H9 (cell line): ENCODE measurements around the gene CASTOR1. TPM values are rescaled to one million over a fixed set of nuclear protein-coding genes. Genes with fewer than 3 reads are reported as not detected.

Experiments used
- DNase-seq: peaks from one replicate; pipeline ENCODE4 v3.0.0-alpha.2; 2017
- H2AFZ ChIP-seq: one replicate; pipeline ENCODE4 v1.6.1; 2013; ENCODE audit warnings: mild to moderate bottlenecking, low read length, control low read depth, moderate library complexity
- H2AK5ac ChIP-seq: 2 replicates; pipeline ENCODE4 v1.6.1; 2013; ENCODE audit warnings: low read length, control low read depth, mixed read lengths; ENCODE audit not compliant: insufficient read length
- H2BK120ac ChIP-seq: one replicate; pipeline ENCODE4 v1.6.1; 2013; ENCODE audit warnings: low read depth, mild to moderate bottlenecking, low read length, control low read depth, inconsistent platforms; ENCODE audit not compliant: poor library complexity, severe bottlenecking
- H2BK12ac ChIP-seq: 2 replicates; pipeline ENCODE4 v1.6.1; 2013; ENCODE audit warnings: low read length, control low read depth, mixed read lengths, low read depth; ENCODE audit not compliant: insufficient read length
- H2BK15ac ChIP-seq: 2 replicates; pipeline ENCODE4 v1.6.1; 2013; ENCODE audit warnings: low read depth, low read length, control low read depth
- H2BK20ac ChIP-seq: one replicate; pipeline ENCODE4 v1.6.1; 2013; ENCODE audit warnings: low read depth, mild to moderate bottlenecking, low read length, control low read depth, inconsistent platforms; ENCODE audit not compliant: poor library complexity, severe bottlenecking
- H2BK5ac ChIP-seq: 2 replicates; pipeline ENCODE4 v1.6.1; 2013; ENCODE audit warnings: low read length, control low read depth, mixed read lengths; ENCODE audit not compliant: insufficient read length
- H3K14ac ChIP-seq: 2 replicates; pipeline ENCODE4 v1.6.1; 2013; ENCODE audit warnings: low read length, control low read depth; ENCODE audit not compliant: insufficient read depth
- H3K18ac ChIP-seq: 2 replicates; pipeline ENCODE4 v1.6.1; 2013; ENCODE audit warnings: low read depth, mild to moderate bottlenecking, mixed read lengths, low read length, control low read depth; ENCODE audit not compliant: insufficient read length
- H3K23ac ChIP-seq: 2 replicates; pipeline ENCODE4 v1.6.1; 2013; ENCODE audit warnings: low read length, control low read depth, mixed read lengths, low read depth; ENCODE audit not compliant: insufficient read length
- H3K23me2 ChIP-seq: 2 replicates; pipeline ENCODE4 v1.6.1; 2013; ENCODE audit warnings: low read depth, mild to moderate bottlenecking, mixed read lengths, low read length, control low read depth; ENCODE audit not compliant: insufficient read length, poor library complexity, severe bottlenecking
- H3K27ac ChIP-seq: 2 replicates; pipeline ENCODE4 v1.5.1; 2013; ENCODE audit warnings: low read length, control low read depth, mixed read lengths, low read depth; ENCODE audit not compliant: insufficient read length
- H3K27me3 ChIP-seq: 2 replicates; pipeline ENCODE4 v1.6.1; 2013; ENCODE audit warnings: low read length, control low read depth, inconsistent platforms; ENCODE audit not compliant: insufficient read depth
- H3K4ac ChIP-seq: 2 replicates; pipeline ENCODE4 v1.6.1; 2013; ENCODE audit warnings: low read depth, mild to moderate bottlenecking, control low read depth, inconsistent platforms, low read length, moderate library complexity
- H3K4me1 ChIP-seq: 2 replicates; pipeline ENCODE4 v1.6.1; 2013; ENCODE audit warnings: low read length, control low read depth, inconsistent platforms; ENCODE audit not compliant: insufficient read depth
- H3K4me2 ChIP-seq: 2 replicates; pipeline ENCODE4 v1.6.1; 2013; ENCODE audit warnings: low read length, control low read depth, mixed read lengths; ENCODE audit not compliant: insufficient read length, insufficient read depth
- H3K56ac ChIP-seq: 2 replicates; pipeline ENCODE4 v1.6.1; 2013; ENCODE audit warnings: low read depth, mild to moderate bottlenecking, mixed read lengths, low read length, control low read depth; ENCODE audit not compliant: insufficient read length
- H3K79me1 ChIP-seq: 2 replicates; pipeline ENCODE4 v1.6.1; 2013; ENCODE audit warnings: low read depth, mild to moderate bottlenecking, moderate library complexity, low read length, control low read depth, inconsistent platforms; ENCODE audit not compliant: insufficient read depth, poor library complexity, severe bottlenecking
- H3K79me2 ChIP-seq: 2 replicates; pipeline ENCODE4 v1.6.1; 2013; ENCODE audit warnings: low read length, control low read depth, inconsistent platforms; ENCODE audit not compliant: insufficient read depth
- H3K9ac ChIP-seq: 2 replicates; pipeline ENCODE4 v1.6.1; 2013; ENCODE audit warnings: low read length, control low read depth, mixed read lengths; ENCODE audit not compliant: insufficient read length; ENCODE audit errors: extremely low read depth
- H3K9me3 ChIP-seq: one replicate; pipeline ENCODE4 v1.6.1; 2013; ENCODE audit warnings: low read depth, low read length, inconsistent platforms; ENCODE audit not compliant: control insufficient read depth
- H3T11ph ChIP-seq: one replicate; pipeline ENCODE4 v1.6.1; 2013; ENCODE audit warnings: mild to moderate bottlenecking, low read length, control low read depth, inconsistent platforms
- H4K20me1 ChIP-seq: one replicate; pipeline ENCODE4 v1.6.1; 2013; ENCODE audit not compliant: control insufficient read depth, insufficient read length, insufficient read depth
- H4K5ac ChIP-seq: 2 replicates; pipeline ENCODE4 v1.6.1; 2013; ENCODE audit warnings: low read depth, mild to moderate bottlenecking, mixed read lengths, low read length, control low read depth; ENCODE audit not compliant: insufficient read length
- H4K8ac ChIP-seq: replicated peaks from 2 replicates; pipeline ENCODE4 v1.6.1; 2013; ENCODE audit warnings: low read length, control low read depth, mixed read lengths, low read depth; ENCODE audit not compliant: insufficient read length
- H4K91ac ChIP-seq: 2 replicates; pipeline ENCODE4 v1.6.1; 2013; ENCODE audit warnings: low read depth, mild to moderate bottlenecking, moderate library complexity, mixed read lengths, low read length, control low read depth; ENCODE audit not compliant: insufficient read length
- H3K27ac Mint-ChIP-seq, 3 experiments: 2 replicates in 2 of 3; 3 replicates in 1 of 3; pipeline ENCODE4 v1.8.0; 2020 to 2021; ENCODE audit warnings: mixed read lengths in 3 of 3, mild to moderate bottlenecking in 1 of 3, moderate library complexity in 1 of 3
- H3K27me3 Mint-ChIP-seq: 2 replicates; pipeline ENCODE4 v1.8.0; 2021; ENCODE audit warnings: low read depth, mild to moderate bottlenecking, moderate library complexity, mixed read lengths
- H3K36me3 Mint-ChIP-seq, 3 experiments: 2 replicates in 2 of 3; 3 replicates in 1 of 3; pipeline ENCODE4 v1.8.0; 2020 to 2021; ENCODE audit warnings: low read depth in 3 of 3, mixed read lengths in 3 of 3; ENCODE audit not compliant: insufficient read depth in 1 of 3
- H3K4me1 Mint-ChIP-seq, 2 experiments: 2 replicates each; pipeline ENCODE4 v1.8.0; 2020; ENCODE audit warnings: mixed read lengths in 2 of 2
- H3K4me3 Mint-ChIP-seq, 2 experiments: 2 replicates in 1 of 2; 3 replicates in 1 of 2; pipeline ENCODE4 v1.8.0; 2020 to 2021; ENCODE audit warnings: mild to moderate bottlenecking in 2 of 2, mixed read lengths in 2 of 2, moderate library complexity in 1 of 2
- H3K9me3 Mint-ChIP-seq, 2 experiments: 2 replicates in 1 of 2; 3 replicates in 1 of 2; pipeline ENCODE4 v1.8.0; 2020; ENCODE audit warnings: mild to moderate bottlenecking in 2 of 2, mixed read lengths in 2 of 2, moderate library complexity in 1 of 2
- WGBS: extraction: QIAGEN DNeasy Blood & Tissue Kit; methylation state at CpG from one replicate; pipeline ENCODE4 v1.1.7; 2013; ENCODE audit warnings: missing lambda C conversion rate, low lambda C conversion rate, mixed read lengths; ENCODE audit not compliant: insufficient read length; ENCODE audit errors: extremely low coverage; 5-methylcytosine and 5-hydroxymethylcytosine counted together
- total RNA-seq: library from RNA; stranded (reverse); gene quantifications from 2 replicates; pipeline ENCODE4 v1.2.1, GENCODE V29; 2021
- TF ChIP-seq, protein P1 (sequence below): fragments of 200-600 bp; sonication (generic); conservative IDR thresholded peaks from 3 replicates; pipeline ENCODE4 v1.8.0; 2021; ENCODE audit warnings: antibody characterized with exemption, mild to moderate bottlenecking

The CASTOR1 gene
- total RNA-seq, 1 experiment from 2014 or later: 8.8 TPM

DNA sequence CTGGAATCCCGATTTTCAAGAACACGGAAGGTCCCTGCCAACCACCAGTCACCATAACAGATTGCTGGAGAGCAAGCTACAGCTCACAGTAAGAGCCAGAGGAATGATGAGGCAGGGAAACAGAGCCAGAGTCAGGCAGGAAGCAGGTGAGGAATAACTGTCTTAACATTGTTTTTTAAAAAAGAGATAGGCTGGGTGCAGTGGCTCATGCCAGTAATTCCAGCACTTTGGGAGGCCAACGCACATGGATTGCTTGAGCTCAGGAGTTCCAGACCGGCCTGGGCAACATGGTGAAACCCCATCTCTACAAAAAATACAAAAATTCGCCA is 13.5 kb upstream of the CASTOR1 start:
- Histone ChIP-seq H2BK120ac (no peak overlapping the region), H3K27me3 (no peaks in the 10 kb centered on the region), H3K9me3 (no peaks in the 10 kb centered on the region), H2BK20ac (no peak overlapping the region), H3K14ac (no peak overlapping the region), H4K20me1 (no peaks in the 10 kb centered on the region), H3K27ac (no peak overlapping the region), H3K23ac (no peak overlapping the region), H3K4me1 (no peaks in the 10 kb centered on the region), H4K5ac (no peak overlapping the region), H3K56ac (no peak overlapping the region), H3K79me2 (no peaks in the 10 kb centered on the region), H2AK5ac (no peak overlapping the region), H4K91ac (no peak overlapping the region), H4K8ac (no peak overlapping the region), H3K4ac (no peak overlapping the region), H2BK5ac (no peak overlapping the region), H2AFZ (no peak overlapping the region), H3K18ac (no peak overlapping the region), H2BK15ac (no peak overlapping the region), H3K4me2 (no peak overlapping the region), H3T11ph (no peak overlapping the region), H3K23me2 (no peaks in the 10 kb centered on the region), H2BK12ac (no peak overlapping the region), H3K79me1 (no peaks in the 10 kb centered on the region), H3K9ac (no peak overlapping the region)
- Mint-ChIP-seq H3K27me3 (no peaks in the 10 kb centered on the region; the same call in 1 of the 2 replicates), H3K4me1 (peaks cover 4 to 8% of the 10 kb centered on the region in 2 experiments; a peak in 3 of 4 replicates), H3K36me3 (peaks cover 0 to 6% (median 0%) of the 10 kb centered on the region in 3 experiments; a peak in 1 of 7 replicates), H3K9me3 (peaks cover 0 to 1% of the 10 kb centered on the region in 2 experiments; a peak in 1 of 5 replicates), H3K27ac (peak overlapping the region; percentile 46 to 75 (median 73); a peak in 4 of 7 replicates), H3K4me3 (no peak overlapping the region)
- WGBS: no CpG with 5 or more reads among the region's 5 CpGs
- TF ChIP-seq, protein P1, sequence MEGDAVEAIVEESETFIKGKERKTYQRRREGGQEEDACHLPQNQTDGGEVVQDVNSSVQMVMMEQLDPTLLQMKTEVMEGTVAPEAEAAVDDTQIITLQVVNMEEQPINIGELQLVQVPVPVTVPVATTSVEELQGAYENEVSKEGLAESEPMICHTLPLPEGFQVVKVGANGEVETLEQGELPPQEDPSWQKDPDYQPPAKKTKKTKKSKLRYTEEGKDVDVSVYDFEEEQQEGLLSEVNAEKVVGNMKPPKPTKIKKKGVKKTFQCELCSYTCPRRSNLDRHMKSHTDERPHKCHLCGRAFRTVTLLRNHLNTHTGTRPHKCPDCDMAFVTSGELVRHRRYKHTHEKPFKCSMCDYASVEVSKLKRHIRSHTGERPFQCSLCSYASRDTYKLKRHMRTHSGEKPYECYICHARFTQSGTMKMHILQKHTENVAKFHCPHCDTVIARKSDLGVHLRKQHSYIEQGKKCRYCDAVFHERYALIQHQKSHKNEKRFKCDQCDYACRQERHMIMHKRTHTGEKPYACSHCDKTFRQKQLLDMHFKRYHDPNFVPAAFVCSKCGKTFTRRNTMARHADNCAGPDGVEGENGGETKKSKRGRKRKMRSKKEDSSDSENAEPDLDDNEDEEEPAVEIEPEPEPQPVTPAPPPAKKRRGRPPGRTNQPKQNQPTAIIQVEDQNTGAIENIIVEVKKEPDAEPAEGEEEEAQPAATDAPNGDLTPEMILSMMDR: no peak
- no peak for DNase-seq
